Fibroblast of pulmonary artery (primary cell): ENCODE data around the gene SLC6A7.
A peak's percentile ranks its signal among the peaks of the same experiment; 100 is the strongest.

Source experiments
- DNase-seq: peaks from one replicate; pipeline ENCODE4 v3.0.0-alpha.2; 2010; ENCODE audit warnings: low read depth
- H3K4me3 ChIP-seq: replicated peaks from 2 replicates; pipeline ENCODE4 v1.5.1; 2011; ENCODE audit warnings: low read depth, mild to moderate bottlenecking, control low read depth, low read length, moderate library complexity
- CTCF ChIP-seq: IDR thresholded peaks from 2 replicates; pipeline ENCODE4 v1.5.1; 2011; ENCODE audit warnings: mild to moderate bottlenecking, control low read depth, low read length, inconsistent platforms; ENCODE audit errors: missing control alignments

SLC6A7 gene

GRCh38 chr5:150215979-150216944 is 26.4 kb downstream of the SLC6A7 start:
- DNase-seq = no peak
- TF ChIP-seq CTCF = no peak

DNA sequence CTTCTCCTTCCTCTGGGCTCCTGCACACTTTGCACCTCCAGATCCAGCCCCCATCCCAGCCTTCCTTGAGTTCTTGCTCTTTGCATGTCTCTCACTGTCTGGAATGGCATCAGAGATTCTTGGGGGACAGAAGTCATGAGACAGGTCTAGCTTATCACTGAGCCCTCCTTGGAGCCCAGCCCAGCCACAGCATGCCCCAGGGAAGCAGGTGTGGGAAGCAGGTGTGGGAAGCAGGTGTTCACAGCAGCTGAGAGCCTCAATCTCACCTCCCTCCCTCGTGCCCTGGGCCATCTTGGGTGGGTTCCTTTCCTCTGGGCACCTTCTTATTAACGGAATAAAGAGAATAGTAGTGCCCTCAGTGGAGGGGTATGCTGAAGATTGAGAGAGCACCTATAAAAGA is 27.2 kb downstream of the SLC6A7 start:
- no peak for TF ChIP-seq CTCF
- DNase-seq = no peak
- no peak overlapping the region for H3K4me3 ChIP-seq

More at GRCh38 chr5:150215979-150216944, 26.4 kb downstream of the SLC6A7 start:
- no peak overlapping the region for H3K4me3 ChIP-seq

DNA sequence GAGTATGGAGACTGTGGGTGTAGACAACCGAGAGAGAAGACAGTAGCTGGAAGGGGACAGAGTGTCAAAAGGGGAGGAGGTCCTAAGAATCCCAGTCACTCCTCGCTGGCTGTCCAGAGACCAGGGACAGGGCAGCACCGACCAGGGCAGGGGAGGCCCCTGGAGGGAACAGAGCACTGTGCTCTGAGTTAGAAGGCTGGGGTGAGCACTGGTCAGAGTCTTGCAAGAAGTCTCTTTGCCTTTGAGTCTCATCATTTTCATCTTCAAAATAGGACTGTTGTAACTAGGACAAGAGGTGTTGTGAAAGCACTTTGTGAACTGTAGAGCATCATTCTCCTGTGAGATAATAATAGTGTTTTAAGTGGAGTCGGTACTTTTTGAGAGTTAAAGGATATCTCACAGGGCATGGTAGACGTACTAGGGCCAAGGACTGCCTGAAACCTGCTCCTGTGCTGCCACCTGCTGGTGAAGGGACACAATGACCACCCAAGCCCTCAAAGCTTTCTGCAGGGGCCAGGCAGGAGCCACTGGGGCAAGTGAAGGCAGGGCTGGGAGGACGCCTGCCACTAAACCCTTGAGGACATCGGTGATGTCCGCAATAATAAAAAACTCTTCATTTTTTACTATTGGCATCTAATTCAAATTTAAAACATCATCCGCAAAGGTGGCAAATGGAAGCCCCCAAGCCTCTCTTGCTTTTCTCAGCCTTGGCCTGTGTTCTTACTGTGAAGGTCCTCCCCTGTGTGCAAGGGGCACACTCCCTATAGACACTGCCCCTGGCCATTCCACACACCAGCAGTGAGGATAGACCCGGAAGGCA is 28.2 kb downstream of the SLC6A7 start:
- peak; percentile 89 for DNase-seq
- peak; percentile 78 for TF ChIP-seq CTCF
- H3K4me3 ChIP-seq = no peak overlapping the region

DNA sequence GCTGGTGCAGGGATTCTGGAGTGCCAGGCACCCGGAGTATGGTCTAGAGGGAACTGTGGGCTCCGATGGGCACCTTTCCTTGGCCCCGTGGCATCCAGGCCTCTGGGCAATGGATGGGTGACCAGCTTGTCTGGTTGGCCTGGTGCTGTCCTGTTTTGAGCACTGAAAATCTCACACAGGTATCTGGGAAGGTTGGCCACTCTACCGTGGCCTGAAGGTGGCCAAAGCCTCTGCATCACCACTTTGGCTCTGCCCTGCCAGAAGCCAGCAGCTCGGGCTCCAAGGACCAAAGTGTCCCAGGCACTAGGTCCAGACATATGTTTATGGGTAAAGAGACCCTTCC is 28.8 kb downstream of the SLC6A7 start:
- no peak for TF ChIP-seq CTCF
- DNase-seq = no peak
- no peak overlapping the region for H3K4me3 ChIP-seq

DNA sequence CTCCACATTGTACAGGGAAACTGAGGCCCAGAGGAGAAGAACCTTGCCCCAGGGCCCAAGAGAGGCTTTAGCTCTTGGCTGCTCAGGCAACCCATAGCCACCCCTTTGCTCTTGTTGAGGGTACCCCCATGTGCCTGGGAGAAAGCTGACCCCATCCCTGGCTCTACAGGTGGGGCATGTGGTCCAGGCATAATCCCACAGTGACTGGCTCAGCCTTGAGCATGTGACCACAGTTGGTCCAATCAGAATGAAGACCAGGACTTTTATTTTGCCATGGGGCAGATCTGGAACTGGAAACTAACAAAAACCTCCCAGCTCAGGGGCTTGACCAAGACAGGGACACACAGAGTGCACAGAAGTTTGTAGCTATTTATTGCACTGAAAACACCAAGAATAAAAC is 29.3 kb downstream of the SLC6A7 start:
- DNase-seq = peak; percentile 11

DNA sequence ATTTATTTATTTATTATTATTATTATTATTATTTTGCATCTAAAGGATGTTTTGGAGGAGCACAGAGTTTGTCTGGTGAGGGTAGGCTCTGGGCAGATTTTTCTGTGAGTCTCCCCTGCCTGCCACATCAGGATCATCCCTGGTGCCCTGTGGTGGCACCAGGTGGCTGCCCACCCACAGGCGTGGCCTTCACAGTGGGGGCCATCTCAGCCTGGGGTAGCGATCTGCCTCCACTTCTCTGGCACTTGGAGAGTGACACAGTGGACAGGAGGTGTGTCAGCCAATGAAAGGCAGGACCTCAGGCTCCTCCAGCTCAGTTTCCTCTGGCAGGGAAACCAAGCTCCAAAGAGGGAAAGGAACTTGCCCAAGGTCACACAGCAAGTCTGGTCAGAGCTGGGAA is 30.0 kb downstream of the SLC6A7 start:
- TF ChIP-seq CTCF = no peak
- no peak overlapping the region for H3K4me3 ChIP-seq
- no peak for DNase-seq

More for the DNA sequence above, 29.3 kb downstream of the SLC6A7 start:
- no peak for TF ChIP-seq CTCF
- no peak overlapping the region for H3K4me3 ChIP-seq
